Measurements from ENCODE around the gene B4GAT1.

The B4GAT1 gene

GRCh38 chr11:66331542-66332370 is 15.7 kb downstream of the B4GAT1 start:
- Histone ChIP-seq H3K36me3 (ENCODE audit: insufficient read depth) (no peaks in the 10 kb centered on the region), H4K20me1 (ENCODE audit: insufficient read depth) (no peaks in the 10 kb centered on the region), H2AFZ (ENCODE audit: low read depth) (no peak overlapping the region), H3K4me3 (IDR thresholded peaks at IDR 0.05; ENCODE audit: insufficient read depth, low read depth, low read length) (no peak overlapping the region), H3K27me3 (ENCODE audit: insufficient read depth, low read depth) (peaks cover 25% of the 10 kb centered on the region; the same call in 1 of the 2 replicates), H3K27ac (no peak overlapping the region), H3K79me2 (ENCODE audit: insufficient read depth, low read depth) (no peaks in the 10 kb centered on the region), H3K9ac (no peak overlapping the region), H3K4me1 (ENCODE audit: low read depth, poor library complexity, severe bottlenecking) (peaks cover 17% of the 10 kb centered on the region), H3K4me2 (no peak overlapping the region)
- no peak for TF ChIP-seq CTCF (conservative IDR thresholded peaks at IDR 0.05; ENCODE audit: low read depth, low read length)

- TF ChIP-seq CTCF (conservative IDR thresholded peaks at IDR 0.05; ENCODE audit: low read depth, low read length) = no peak
Measured at GRCh38 chr11:66330931-66331330, 16.5 kb downstream of the B4GAT1 start.

GRCh38 chr11:66329165-66329673 is 18.2 kb downstream of the B4GAT1 start:
- Histone ChIP-seq H3K4me1 (ENCODE audit: low read depth, poor library complexity, severe bottlenecking) (peaks cover 10% of the 10 kb centered on the region), H3K9ac (no peak overlapping the region), H3K79me2 (ENCODE audit: insufficient read depth, low read depth) (no peaks in the 10 kb centered on the region), H3K36me3 (ENCODE audit: insufficient read depth) (no peaks in the 10 kb centered on the region), H3K4me2 (no peak overlapping the region; the same call in 1 of the 2 replicates), H4K20me1 (ENCODE audit: insufficient read depth) (no peaks in the 10 kb centered on the region), H3K27ac (no peak overlapping the region), H3K27me3 (ENCODE audit: insufficient read depth, low read depth) (peaks cover 25% of the 10 kb centered on the region; the same call in 1 of the 2 replicates), H3K4me3 (IDR thresholded peaks at IDR 0.05; ENCODE audit: insufficient read depth, low read depth, low read length) (no peak overlapping the region), H2AFZ (ENCODE audit: low read depth) (no peak overlapping the region)
- no peak for TF ChIP-seq CTCF (conservative IDR thresholded peaks at IDR 0.05; ENCODE audit: low read depth, low read length)

More at GRCh38 chr11:66330931-66331330, 16.5 kb downstream of the B4GAT1 start:
- Histone ChIP-seq H3K4me2 (no peak overlapping the region), H3K4me3 (IDR thresholded peaks at IDR 0.05; ENCODE audit: insufficient read depth, low read depth, low read length) (no peak overlapping the region), H3K27ac (no peak overlapping the region), H3K79me2 (ENCODE audit: insufficient read depth, low read depth) (no peaks in the 10 kb centered on the region), H2AFZ (ENCODE audit: low read depth) (no peak overlapping the region), H4K20me1 (ENCODE audit: insufficient read depth) (no peaks in the 10 kb centered on the region), H3K4me1 (ENCODE audit: low read depth, poor library complexity, severe bottlenecking) (peaks cover 10% of the 10 kb centered on the region), H3K9ac (no peak overlapping the region), H3K27me3 (ENCODE audit: insufficient read depth, low read depth) (peaks cover 25% of the 10 kb centered on the region; the same call in 1 of the 2 replicates), H3K36me3 (ENCODE audit: insufficient read depth) (no peaks in the 10 kb centered on the region)

GRCh38 chr11:66328302-66329144 is 18.9 kb downstream of the B4GAT1 start:
- Histone ChIP-seq H3K9ac (no peak overlapping the region; the same call in 1 of the 2 replicates), H3K27ac (no peak overlapping the region), H3K79me2 (ENCODE audit: insufficient read depth, low read depth) (no peaks in the 10 kb centered on the region), H4K20me1 (ENCODE audit: insufficient read depth) (no peaks in the 10 kb centered on the region), H3K4me1 (ENCODE audit: low read depth, poor library complexity, severe bottlenecking) (peaks cover 10% of the 10 kb centered on the region), H3K4me3 (IDR thresholded peaks at IDR 0.05; ENCODE audit: insufficient read depth, low read depth, low read length) (no peak overlapping the region), H3K36me3 (ENCODE audit: insufficient read depth) (no peaks in the 10 kb centered on the region), H2AFZ (ENCODE audit: low read depth) (peak overlapping the region; percentile 69), H3K27me3 (ENCODE audit: insufficient read depth, low read depth) (peaks cover 21% of the 10 kb centered on the region; the same call in 1 of the 2 replicates), H3K4me2 (no peak overlapping the region; the same call in 1 of the 2 replicates)
- peak; percentile 91 for TF ChIP-seq CTCF (conservative IDR thresholded peaks at IDR 0.05; ENCODE audit: low read depth, low read length)
